ENCODE measurements around the gene MSH3. TPM values are rescaled to one million over a fixed set of nuclear protein-coding genes. Genes with fewer than 3 reads are reported as not detected.
A peak's percentile ranks its signal among the peaks of the same experiment; 100 is the strongest.

The MSH3 gene
- 10 to 100 TPM; 21.6 to 26.8 (median 21.8) TPM for polyA plus RNA-seq (ENCODE audit: insufficient read length in 4 of 4)

GRCh38 chr5:80654391-80655230 lies at the start of gene MSH3, which contains the start of gene DHFR:
MSH3 (plus strand) TSS chr5:80654652; CDS start chr5:80654728, 76 bp downstream.
DHFR (minus strand) TSS chr5:80654983; CDS start chr5:80654489, 494 bp downstream.
- DNase-seq (ENCODE audit: low read depth in 4 of 4, low spot score in 3 of 4): peak; percentile 70 to 81 (median 74)

GRCh38 chr5:80607343-80607742 lies 47.1 kb upstream of the MSH3 start:
- DNase-seq (ENCODE audit: low read depth in 4 of 4, low spot score in 3 of 4): no peak

GRCh38 chr5:80607832-80608231 lies 46.6 kb upstream of the MSH3 start:
- no peak for DNase-seq (ENCODE audit: low read depth in 4 of 4, low spot score in 3 of 4)

- no peak for DNase-seq (ENCODE audit: low read depth in 4 of 4, low spot score in 3 of 4)
Observed at GRCh38 chr5:80608731-80609130, 45.7 kb upstream of the MSH3 start.

- no peak for DNase-seq (ENCODE audit: low read depth in 4 of 4, low spot score in 3 of 4)
Observed at GRCh38 chr5:80609692-80610091, 44.8 kb upstream of the MSH3 start.

GRCh38 chr5:80615266-80615914 lies 39.1 kb upstream of the MSH3 start:
- DNase-seq (ENCODE audit: low read depth in 4 of 4, low spot score in 3 of 4): no peak

- no peak for DNase-seq (ENCODE audit: low read depth in 4 of 4, low spot score in 3 of 4)
Observed at GRCh38 chr5:80618438-80618837, 36.0 kb upstream of the MSH3 start.

- DNase-seq (ENCODE audit: low read depth in 4 of 4, low spot score in 3 of 4): no peak
Observed at GRCh38 chr5:80619086-80619485, 35.4 kb upstream of the MSH3 start.

GRCh38 chr5:80620211-80620610 lies 34.2 kb upstream of the MSH3 start:
- no peak for DNase-seq (ENCODE audit: low read depth in 4 of 4, low spot score in 3 of 4)

GRCh38 chr5:80622756-80623155 lies 31.7 kb upstream of the MSH3 start:
- no peak for DNase-seq (ENCODE audit: low read depth in 4 of 4, low spot score in 3 of 4)

GRCh38 chr5:80623999-80624398 lies 30.5 kb upstream of the MSH3 start:
- DNase-seq (ENCODE audit: low read depth in 4 of 4, low spot score in 3 of 4): no peak

GRCh38 chr5:80625230-80625629 lies 29.2 kb upstream of the MSH3 start:
- no peak for DNase-seq (ENCODE audit: low read depth in 4 of 4, low spot score in 3 of 4)

- DNase-seq (ENCODE audit: low read depth in 4 of 4, low spot score in 3 of 4): no peak
Observed at GRCh38 chr5:80629281-80629680, 25.2 kb upstream of the MSH3 start.

- no peak for DNase-seq (ENCODE audit: low read depth in 4 of 4, low spot score in 3 of 4)
Observed at GRCh38 chr5:80631278-80632259, 22.9 kb upstream of the MSH3 start.

GRCh38 chr5:80632700-80633099 lies 21.8 kb upstream of the MSH3 start:
- no peak for DNase-seq (ENCODE audit: low read depth in 4 of 4, low spot score in 3 of 4)

GRCh38 chr5:80634193-80634592 lies 20.3 kb upstream of the MSH3 start:
- no peak for DNase-seq (ENCODE audit: low read depth in 4 of 4, low spot score in 3 of 4)

- no peak for DNase-seq (ENCODE audit: low read depth in 4 of 4, low spot score in 3 of 4)
Observed at GRCh38 chr5:80641353-80641752, 13.1 kb upstream of the MSH3 start.

GRCh38 chr5:80644900-80645299 lies 9.6 kb upstream of the MSH3 start:
- no peak for DNase-seq (ENCODE audit: low read depth in 4 of 4, low spot score in 3 of 4)

GRCh38 chr5:80646926-80647325 lies 7.5 kb upstream of the MSH3 start:
- DNase-seq (ENCODE audit: low read depth in 4 of 4, low spot score in 3 of 4): no peak

- DNase-seq (ENCODE audit: low read depth in 4 of 4, low spot score in 3 of 4): no peak
Observed at GRCh38 chr5:80653502-80653901, 950 bp upstream of the MSH3 start.

GRCh38 chr5:80654054-80654390 lies 430 bp upstream of the MSH3 start:
- DNase-seq (ENCODE audit: low read depth in 4 of 4, low spot score in 3 of 4): no peak
